NCI-H128 (cell line): Measurements from ENCODE around the gene KRTAP1-1.
"Not testable (repeated sequence)": the region's sequence is repeated elsewhere in the genome, so short reads cannot be mapped to it uniquely, and the experiment has no call there.

Source experiments
- DNase-seq: peaks from one replicate; lab custom pipeline; 2025; ENCODE audit not compliant: unreplicated experiment; lab: John Stamatoyannopoulos, UW

KRTAP1-1 gene

DNA sequence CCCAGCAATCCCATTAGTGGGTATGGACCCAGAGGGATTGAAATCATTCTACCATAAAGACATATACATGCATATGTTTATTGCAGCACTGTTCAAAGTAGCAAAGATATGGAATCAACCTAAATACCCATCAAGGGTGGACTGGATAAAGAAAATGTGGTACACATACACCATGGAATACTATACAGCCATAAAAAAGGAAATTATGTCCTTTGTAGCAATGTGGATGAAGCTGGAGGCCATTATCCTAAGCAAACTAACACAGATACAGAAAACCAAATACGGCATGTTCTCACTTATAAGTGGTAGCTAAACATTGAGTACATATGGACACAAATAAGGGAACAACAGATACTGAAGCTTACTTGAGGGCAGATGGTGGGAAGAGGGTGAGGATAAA is 16.3 kb upstream of the KRTAP1-1 start:
- DNase-seq = no peak

DNA sequence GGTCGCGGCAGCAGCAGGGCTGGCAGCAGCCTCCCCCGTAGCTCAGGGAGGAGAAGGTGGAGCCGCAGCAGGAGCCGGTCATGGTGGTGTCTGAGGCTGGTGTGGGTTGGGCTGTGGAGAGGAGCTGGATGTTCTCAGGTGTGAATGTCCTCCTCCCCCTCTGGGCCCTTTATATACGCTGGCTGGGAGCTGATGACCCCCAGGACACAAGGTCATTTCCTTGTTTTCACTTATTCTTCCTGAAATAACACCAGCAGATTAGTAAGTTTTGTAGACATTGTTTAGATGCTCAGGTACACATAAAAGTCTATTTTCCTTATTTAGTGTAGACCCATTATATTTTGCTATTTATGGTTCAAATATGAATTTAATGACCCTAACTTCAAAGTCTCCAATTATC is 13.9 kb upstream of the KRTAP1-1 start, which contains the start of gene KRTAP2-2:
TSS of gene KRTAP2-2 (minus strand) at position 101 of the 400 bp plus-strand sequence. CDS start at position 82, 19 bp downstream.
- DNase-seq = not testable (repeated sequence)

DNA sequence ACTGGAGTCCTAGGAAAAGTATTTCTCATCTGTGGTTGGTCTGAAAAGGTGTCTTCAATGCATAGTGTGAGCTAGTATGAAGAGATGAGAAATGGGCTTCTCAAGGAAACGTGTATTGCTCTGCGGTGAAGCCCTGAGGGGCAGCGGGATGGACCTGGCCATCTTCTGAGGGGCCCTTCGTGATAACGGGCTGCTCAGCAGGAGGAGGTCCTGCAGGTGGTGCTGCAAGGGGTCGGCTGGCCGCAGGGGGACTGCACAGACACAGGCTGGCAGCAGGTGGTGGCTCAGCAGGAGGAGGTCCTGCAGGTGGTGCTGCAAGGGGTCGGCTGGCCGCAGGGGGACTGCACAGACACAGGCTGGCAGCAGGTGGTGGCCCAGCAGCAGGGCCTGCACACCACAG is 13.3 kb upstream of the KRTAP1-1 start:
- DNase-seq = not testable (repeated sequence)

DNA sequence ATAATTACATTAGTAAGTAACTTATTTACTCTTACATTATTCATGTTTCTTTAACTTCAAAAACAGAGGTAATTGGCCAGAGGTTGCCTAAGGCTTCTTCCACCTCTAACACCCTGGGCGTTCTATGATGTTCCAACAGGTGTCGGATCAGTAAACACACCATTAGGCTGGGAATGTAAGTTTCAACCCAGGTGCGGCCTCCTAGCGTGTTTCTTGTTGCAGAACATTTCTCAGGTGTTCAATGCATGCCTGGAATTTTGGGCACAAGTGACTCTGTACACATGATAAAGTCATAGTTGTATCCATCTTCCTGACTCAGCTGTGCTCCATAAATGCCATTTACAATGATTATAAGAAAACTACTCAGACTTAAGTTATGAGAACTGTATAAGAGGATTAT is 12.8 kb upstream of the KRTAP1-1 start:
- DNase-seq = no peak

DNA sequence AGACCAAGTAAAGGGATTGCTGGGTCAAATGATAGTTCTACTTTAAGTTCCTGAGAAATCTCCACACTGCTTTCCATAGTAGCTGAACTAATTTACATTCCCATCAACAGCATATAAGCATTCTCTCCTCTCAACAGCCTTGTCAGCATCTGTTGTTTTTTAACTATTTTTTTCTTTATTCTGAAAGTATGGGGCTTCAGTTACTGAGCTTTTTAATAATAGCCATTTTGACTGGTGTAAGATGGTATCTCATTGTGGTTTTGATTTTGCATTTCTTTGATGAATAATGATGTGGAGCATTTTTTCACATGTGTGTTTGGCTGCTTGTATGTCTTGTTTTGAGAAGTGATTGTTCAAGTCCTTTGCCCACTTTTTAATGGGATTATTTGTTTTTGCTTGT is 11.3 kb upstream of the KRTAP1-1 start:
- no peak for DNase-seq

DNA sequence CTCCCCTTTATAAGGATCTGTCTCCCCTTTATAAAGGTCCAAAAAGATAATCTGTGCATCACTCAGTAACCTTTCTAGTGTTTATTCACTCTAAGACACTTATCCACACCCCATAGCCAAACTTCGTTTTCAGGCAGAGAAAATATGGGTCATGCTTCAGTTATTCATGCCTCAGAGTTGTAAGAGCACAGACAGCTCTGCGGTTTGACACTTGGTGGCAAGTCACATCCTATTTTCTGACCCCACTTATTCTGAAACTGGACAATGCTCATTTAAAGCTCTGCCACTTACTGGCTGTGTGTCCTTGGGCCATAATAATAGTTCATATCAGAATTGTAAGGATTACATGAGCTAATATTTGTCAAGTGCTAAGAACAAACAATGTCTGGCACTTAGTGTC is 7.9 kb upstream of the KRTAP1-1 start:
- DNase-seq = no peak

DNA sequence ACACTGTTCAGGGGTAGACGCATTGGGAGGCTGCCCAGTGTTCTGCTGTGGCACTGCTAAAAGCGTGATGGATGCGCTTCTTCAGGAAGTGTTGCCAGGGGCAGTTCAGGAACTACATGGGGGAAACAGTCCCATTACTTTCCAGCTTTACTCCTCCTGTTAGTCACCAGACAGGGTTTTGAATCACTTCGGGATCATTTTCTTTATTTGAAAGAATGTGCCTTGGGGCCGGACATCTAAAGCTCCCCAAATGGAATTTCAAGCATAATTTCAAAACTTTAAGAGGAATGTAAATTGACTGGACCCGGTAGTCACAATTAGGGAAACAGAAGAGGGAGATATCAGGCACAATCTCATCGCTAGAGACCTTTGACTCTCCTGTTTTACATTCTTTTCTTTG is 7.2 kb upstream of the KRTAP1-1 start:
- DNase-seq = no peak

DNA sequence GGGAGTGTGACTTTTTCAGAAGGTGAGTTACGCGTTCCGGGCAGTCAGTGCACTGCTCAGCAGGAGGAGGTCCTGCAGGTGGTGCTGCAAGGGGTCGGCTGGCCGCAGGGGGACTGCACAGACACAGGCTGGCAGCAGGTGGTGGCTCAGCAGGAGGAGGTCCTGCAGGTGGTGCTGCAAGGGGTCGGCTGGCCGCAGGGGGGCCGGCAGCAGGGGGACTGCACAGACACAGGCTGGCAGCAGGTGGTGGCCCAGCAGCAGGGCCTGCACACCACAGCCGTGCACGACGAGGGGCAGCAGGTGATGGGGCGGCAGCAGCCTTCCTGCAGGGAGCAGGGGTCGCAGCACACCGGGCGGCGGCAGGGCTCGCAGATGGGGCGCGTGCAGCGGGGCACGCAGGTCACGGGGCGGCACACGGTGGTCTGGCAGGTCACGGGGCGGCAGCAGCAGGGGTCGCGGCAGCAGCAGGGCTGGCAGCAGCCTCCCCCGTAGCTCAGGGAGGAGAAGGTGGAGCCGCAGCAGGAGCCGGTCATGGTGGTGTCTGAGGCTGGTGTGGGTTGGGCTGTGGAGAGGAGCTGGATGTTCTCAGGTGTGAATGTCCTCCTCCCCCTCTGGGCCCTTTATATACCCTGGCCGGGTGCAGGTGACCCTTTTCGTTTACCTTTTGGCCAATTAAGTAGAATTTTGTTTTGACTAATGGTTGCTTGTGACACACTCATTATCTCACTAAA is 5.7 kb upstream of the KRTAP1-1 start, which contains the start of gene KRTAP2-1:
TSS of gene KRTAP2-1 (minus strand) at position 582 of the 731 bp plus-strand sequence. CDS start at position 533, 49 bp downstream.
- DNase-seq = not testable (repeated sequence)

DNA sequence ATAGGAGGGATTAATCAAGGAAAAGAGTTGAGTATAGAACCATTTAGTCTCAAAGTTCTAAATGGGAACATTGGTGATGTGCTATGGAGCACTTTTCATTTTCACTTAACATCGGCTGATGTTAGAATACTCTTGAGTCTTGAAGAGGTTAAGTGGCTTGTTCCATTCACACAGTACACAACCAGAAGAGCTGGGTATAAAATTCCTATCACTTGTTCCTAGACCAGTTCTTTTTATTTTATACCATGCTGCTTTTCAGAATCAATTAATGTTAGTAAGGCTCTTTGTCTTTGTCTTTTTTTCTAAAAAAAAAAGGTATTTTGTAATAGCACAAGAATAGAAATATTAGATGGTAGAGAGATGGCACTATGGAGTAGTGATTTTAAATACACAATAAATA is 1.7 kb upstream of the KRTAP1-1 start:
- no peak for DNase-seq

DNA sequence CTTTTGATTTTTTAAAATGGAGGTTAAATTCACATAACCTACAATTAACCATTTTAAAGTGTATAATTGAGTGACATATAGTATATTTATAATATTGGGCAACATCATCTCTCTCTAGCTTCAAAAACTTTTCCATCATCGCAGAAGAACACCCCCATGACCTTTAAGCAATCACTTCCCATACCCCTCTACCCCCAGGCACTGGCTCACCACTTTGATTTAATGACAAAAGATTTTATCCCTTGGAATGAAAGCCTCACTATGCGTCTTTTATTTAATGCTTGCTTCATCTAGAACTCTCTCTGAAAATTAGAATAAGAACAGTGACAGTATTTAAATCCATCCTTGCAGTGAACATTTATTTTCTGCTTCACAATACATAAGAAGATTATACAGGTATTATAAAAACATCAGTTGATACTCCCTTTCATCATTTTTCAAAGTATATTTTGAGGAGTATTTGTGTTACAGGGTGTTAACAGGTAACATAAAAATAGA is 3.3 kb downstream of the KRTAP1-1 start:
- no peak for DNase-seq

DNA sequence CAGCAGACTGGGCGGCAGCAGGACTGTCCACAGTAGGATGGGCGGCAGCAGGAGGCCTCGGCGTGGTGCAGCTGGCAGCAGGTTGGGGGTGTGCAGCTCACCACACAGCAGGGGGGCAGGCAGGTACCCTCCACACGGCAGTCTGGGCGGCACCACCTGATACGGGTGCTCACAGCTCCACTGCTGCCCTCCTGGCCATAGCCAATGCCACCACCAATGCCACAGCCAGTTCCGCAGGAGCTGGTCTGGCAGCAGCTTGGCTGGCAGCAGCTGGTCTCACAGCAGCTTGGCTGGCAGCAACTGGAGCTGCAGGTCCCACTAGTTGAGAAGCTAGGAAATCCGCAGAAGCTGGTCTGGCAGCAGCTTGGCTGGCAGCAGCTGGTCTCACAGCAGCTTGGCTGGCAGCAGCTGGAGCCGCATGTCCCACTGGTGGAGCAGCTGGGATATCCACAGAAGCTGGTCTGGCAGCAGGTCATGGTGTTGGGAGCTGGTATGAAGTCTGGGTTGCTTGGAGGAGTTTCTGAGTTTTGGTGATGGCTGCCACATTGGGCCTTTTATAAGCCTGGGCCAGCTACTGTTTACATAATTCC is 6.8 kb downstream of the KRTAP1-1 start, which contains the start of gene KRTAP1-3:
TSS of gene KRTAP1-3 (minus strand) at position 529 of the 590 bp plus-strand sequence. CDS start at position 476, 53 bp downstream.
- not testable (repeated sequence) for DNase-seq

DNA sequence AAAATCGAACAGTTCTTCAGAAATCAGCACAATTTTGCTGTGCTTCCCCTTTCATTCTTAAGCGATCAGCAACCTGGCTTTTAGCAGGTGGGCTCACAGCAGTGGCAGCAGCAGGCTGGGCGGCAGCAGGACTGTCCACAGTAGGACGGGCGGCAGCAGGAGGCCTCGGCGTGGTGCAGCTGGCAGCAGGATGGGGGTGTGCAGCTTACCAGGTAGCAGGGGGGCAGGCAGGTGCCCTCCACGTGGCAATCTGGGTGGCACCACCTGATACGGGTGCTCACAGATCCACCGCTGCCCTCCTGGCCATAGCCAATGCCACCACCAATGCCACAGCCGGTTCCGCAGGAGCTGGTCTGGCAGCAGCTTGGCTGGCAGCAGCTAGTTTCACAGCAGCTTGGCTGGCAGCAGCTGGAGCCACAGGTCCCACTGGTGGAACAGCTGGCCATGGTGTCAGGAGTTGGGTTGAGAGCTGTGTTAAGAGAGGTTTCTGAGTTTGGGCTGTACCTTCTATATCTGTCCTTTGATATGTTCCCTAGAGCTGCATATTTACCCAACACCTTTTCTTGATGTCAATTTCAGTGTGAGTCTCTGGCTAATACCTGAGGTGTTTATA is 11.5 kb downstream of the KRTAP1-1 start, which contains the start of gene KRTAP1-4:
TSS of gene KRTAP1-4 (minus strand) at position 563 of the 613 bp plus-strand sequence. CDS start at position 446, 117 bp downstream.
- DNase-seq = no peak

DNA sequence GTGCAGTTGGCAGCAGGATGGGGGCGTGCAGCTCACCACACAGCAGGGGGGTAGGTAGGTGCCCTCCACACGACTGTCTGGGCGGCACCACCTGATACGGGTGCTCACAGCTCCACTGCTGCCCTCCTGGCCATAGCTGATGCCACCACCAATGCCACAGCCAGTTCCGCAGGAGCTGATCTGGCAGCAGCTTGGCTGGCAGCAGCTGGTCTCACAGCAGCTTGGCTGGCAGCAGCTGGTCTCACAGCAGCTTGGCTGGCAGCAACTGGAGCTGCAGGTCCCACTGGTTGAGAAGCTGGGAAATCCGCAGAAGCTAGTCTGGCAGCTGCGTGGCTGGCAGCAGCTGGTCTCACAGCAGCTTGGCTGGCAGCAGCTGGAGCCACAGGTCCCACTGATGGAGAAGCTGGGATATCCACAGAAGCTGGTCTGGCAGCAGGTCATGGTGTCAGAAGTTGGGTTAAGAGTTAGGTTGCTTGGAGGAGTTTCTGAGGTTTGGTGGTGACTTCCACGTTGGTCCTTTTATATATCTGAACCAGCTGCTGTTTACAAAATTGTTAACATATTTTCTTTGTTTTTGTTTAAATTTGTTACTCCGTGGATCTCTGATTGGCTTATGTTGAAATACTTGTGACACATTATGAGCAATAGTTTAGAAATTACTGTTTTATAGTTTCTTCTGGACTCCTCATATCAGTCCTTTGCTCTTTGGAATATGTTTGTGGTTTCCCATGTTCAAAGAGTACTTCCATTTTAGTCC is 14.4 kb downstream of the KRTAP1-1 start, which contains the start of gene KRTAP1-5:
TSS of gene KRTAP1-5 (minus strand) at position 494 of the 757 bp plus-strand sequence. CDS start at position 441, 53 bp downstream.
- no peak for DNase-seq

DNA sequence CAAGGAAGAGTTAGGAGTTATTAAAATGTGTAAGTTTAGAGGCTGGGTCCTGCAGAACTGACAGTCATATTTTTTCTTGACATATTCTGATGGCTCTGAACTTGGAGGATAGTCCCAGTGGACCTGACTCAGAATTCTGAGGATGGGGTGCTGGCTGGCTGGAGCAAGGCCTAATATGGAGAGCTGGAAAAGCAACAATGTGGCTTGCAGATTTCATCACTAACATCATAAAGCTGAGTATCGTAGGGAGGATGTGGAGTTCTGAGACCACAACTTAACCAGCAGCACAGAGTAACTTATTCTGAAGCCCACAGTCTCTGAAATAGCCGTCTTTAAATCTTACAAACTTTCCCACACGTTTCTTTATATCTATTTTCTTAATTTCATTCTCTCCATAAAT is 16.6 kb downstream of the KRTAP1-1 start:
- no peak for DNase-seq

DNA sequence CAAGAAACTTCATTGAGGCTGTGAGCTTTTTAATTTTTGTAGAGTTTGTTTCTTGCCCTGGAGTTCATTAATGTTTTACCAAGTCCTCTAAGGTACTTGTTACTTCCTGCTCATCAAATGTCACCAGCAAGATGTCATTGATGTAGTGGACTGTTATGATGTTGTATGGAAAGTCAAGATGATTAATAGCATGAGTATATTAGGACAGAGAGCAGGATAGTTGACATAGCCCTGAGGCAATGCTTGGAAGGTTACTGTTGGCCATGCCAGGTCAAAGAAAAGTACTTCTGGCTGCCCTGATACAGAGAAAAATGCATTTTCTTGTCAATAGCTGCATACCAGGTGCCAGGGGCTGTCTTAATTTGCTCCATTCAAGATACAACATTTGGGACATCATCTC is 20.9 kb downstream of the KRTAP1-1 start:
- no peak for DNase-seq

DNA sequence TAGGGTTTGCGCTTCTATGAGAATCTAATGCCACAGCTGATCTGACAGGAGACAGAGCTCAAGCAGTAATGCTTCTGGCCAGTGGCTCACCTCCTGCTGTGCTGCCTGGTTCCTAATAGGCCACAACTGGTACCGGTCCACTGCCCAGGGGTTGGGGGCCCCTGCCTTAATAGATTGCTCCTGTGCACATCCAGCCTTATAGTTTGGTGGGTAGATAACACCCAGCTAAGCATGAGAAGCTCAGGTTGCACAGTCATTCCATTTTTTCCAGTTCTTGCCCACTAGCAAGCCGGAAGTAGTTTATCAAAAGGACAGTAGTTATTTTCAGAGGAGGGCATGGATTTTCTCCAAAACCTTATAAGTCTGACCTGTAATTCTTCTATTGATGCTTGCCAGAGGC is 21.8 kb downstream of the KRTAP1-1 start:
- no peak for DNase-seq

DNA sequence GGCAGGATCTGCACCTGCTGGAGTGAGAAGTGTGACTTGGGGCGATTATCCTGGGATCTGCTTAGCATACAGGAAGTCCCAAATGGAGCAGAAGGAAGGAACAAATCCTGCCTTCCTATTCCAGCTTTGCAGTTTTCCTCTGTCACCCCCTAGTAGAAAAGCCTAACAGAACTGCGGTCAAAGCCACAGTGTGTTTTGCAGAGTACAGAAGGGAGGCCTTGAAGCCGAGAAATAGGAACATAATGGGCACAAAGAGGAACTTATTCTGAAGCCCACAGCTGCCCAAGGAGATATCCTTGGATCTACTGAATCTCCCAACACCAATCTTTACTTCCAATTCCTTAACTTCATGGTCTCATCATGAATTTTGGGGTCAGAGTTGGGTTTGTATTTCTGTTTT is 22.7 kb downstream of the KRTAP1-1 start:
- no peak for DNase-seq

DNA sequence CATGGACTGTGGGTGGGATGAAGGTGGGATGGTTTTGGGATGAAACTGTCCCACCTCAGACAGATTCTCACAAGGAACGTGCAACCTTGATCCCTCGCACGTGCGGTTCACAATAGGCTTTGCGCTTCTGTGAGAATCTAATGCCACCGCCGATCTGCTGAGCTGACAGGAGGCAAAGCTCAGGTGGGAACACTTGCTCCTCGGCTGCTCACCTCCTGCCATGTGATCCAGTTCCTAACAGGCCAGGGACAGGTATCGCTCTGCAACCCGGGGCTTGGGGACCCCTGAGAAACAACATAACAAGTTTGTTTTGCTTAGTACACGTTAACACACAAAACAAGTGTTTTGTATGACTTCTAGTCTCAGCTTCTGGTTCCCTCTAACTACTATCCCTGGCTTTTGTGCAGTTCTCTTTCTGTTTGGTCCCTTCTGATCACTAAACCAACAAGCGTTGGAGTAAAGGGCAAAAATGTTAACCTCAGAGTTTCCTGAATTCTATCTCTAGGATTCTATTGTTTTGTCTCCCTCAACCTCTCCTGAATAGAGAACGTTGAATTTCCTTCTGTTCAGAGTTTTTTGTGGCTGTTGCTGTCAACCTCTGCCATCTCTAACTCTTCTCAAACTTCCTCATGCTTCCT is 24.6 kb downstream of the KRTAP1-1 start:
- no peak for DNase-seq

DNA sequence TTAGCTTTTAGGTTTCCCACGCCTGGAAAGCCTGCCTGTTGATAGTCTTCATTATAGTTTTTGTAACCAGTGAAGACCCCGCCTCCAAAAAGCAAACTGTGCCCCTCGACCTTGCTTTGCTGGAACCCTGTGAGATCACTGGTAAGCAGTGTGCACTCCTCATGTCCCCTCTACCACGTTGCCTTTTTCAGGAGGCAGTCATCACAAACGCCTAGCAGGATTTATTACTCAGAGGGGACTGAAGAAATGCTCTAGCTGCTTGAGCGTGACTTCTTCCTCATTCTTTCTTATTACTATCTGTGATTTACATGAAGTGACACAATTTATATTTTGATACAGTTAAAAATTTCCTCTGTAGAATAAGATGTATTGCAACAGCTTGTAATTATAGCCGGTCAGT is 25.8 kb downstream of the KRTAP1-1 start:
- no peak for DNase-seq

DNA sequence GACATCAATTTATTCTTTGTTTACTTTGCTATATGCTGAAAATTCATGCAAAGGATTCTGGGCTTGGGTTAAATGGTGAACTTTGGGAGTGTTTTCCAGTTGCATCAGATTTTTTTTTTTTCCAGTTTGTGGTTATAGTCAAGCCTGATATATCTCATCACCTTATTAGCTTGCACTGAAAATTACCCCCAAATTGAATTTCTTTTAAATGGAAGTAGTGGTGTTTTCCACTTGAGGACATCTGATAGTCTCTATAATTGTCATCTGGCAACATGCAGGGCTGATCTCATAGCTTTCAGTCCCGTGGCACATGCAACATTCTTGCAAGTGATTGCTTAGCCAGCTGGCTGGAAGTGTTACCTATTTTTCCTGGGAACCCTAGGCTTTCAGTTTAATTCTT is 27.6 kb downstream of the KRTAP1-1 start:
- no peak for DNase-seq
